Measurements from ENCODE around the gene DNAJC3.

Gene DNAJC3

GRCh38 chr13:95697052-95697680 lies 20.2 kb downstream of the DNAJC3 start:
- Histone ChIP-seq H3K4me3 (ENCODE audit: low read length) (no peak overlapping the region), H3K36me3 (ENCODE audit: control insufficient read depth, insufficient read depth, low read length) (no peaks in the 10 kb centered on the region), H3K27ac (ENCODE audit: low read length) (no peak overlapping the region), H3K9me3 (ENCODE audit: control insufficient read depth, insufficient read depth, low read length) (no peaks in the 10 kb centered on the region), H3K4me1 (ENCODE audit: control insufficient read depth, insufficient read depth, low read length) (no peaks in the 10 kb centered on the region), H3K27me3 (ENCODE audit: control insufficient read depth, insufficient read depth, low read length) (no peaks in the 10 kb centered on the region)
- DNase-seq (ENCODE audit: low read depth, low spot score): no peak
- WGBS (ENCODE audit: insufficient coverage, insufficient read length): no CpG with 5 or more reads among the region's 6 CpGs

GRCh38 chr13:95698047-95698749 lies 21.3 kb downstream of the DNAJC3 start:
- no peak for DNase-seq (ENCODE audit: low read depth, low spot score)
- Histone ChIP-seq H3K27me3 (ENCODE audit: control insufficient read depth, insufficient read depth, low read length) (no peaks in the 10 kb centered on the region), H3K4me1 (ENCODE audit: control insufficient read depth, insufficient read depth, low read length) (no peaks in the 10 kb centered on the region), H3K27ac (ENCODE audit: low read length) (no peak overlapping the region), H3K4me3 (ENCODE audit: low read length) (no peak overlapping the region), H3K36me3 (ENCODE audit: control insufficient read depth, insufficient read depth, low read length) (no peaks in the 10 kb centered on the region), H3K9me3 (ENCODE audit: control insufficient read depth, insufficient read depth, low read length) (no peaks in the 10 kb centered on the region)
- WGBS (ENCODE audit: insufficient coverage, insufficient read length): no CpG with 5 or more reads among the region's 5 CpGs

GRCh38 chr13:95703576-95703975 lies 26.6 kb downstream of the DNAJC3 start:
- Histone ChIP-seq H3K27ac (ENCODE audit: low read length) (no peak overlapping the region), H3K27me3 (ENCODE audit: control insufficient read depth, insufficient read depth, low read length) (no peaks in the 10 kb centered on the region), H3K36me3 (ENCODE audit: control insufficient read depth, insufficient read depth, low read length) (no peaks in the 10 kb centered on the region), H3K9me3 (ENCODE audit: control insufficient read depth, insufficient read depth, low read length) (no peaks in the 10 kb centered on the region), H3K4me1 (ENCODE audit: control insufficient read depth, insufficient read depth, low read length) (no peaks in the 10 kb centered on the region), H3K4me3 (ENCODE audit: low read length) (no peak overlapping the region)
- WGBS (ENCODE audit: insufficient coverage, insufficient read length): no CpG with 5 or more reads among the region's 2 CpGs
- DNase-seq (ENCODE audit: low read depth, low spot score): no peak

GRCh38 chr13:95704510-95704909 lies 27.6 kb downstream of the DNAJC3 start:
- no CpG with 5 or more reads among the region's 3 CpGs for WGBS (ENCODE audit: insufficient coverage, insufficient read length)
- no peak for DNase-seq (ENCODE audit: low read depth, low spot score)
- Histone ChIP-seq H3K27ac (ENCODE audit: low read length) (no peak overlapping the region), H3K36me3 (ENCODE audit: control insufficient read depth, insufficient read depth, low read length) (no peaks in the 10 kb centered on the region), H3K9me3 (ENCODE audit: control insufficient read depth, insufficient read depth, low read length) (no peaks in the 10 kb centered on the region), H3K4me1 (ENCODE audit: control insufficient read depth, insufficient read depth, low read length) (no peaks in the 10 kb centered on the region), H3K27me3 (ENCODE audit: control insufficient read depth, insufficient read depth, low read length) (no peaks in the 10 kb centered on the region), H3K4me3 (ENCODE audit: low read length) (no peak overlapping the region)

GRCh38 chr13:95706356-95706755 lies 29.4 kb downstream of the DNAJC3 start:
- Histone ChIP-seq H3K27me3 (ENCODE audit: control insufficient read depth, insufficient read depth, low read length) (no peaks in the 10 kb centered on the region), H3K9me3 (ENCODE audit: control insufficient read depth, insufficient read depth, low read length) (no peaks in the 10 kb centered on the region), H3K4me1 (ENCODE audit: control insufficient read depth, insufficient read depth, low read length) (no peaks in the 10 kb centered on the region), H3K27ac (ENCODE audit: low read length) (no peak overlapping the region), H3K4me3 (ENCODE audit: low read length) (no peak overlapping the region), H3K36me3 (ENCODE audit: control insufficient read depth, insufficient read depth, low read length) (no peaks in the 10 kb centered on the region)
- whole genome bisulfite sequencing (ENCODE audit: insufficient coverage, insufficient read length): no CpG with 5 or more reads among the region's 1 CpG
- no peak for DNase-seq (ENCODE audit: low read depth, low spot score)

GRCh38 chr13:95707035-95707434 lies 30.1 kb downstream of the DNAJC3 start:
- no peaks in the 10 kb centered on the region for H3K36me3 ChIP-seq (ENCODE audit: control insufficient read depth, insufficient read depth, low read length)
- H3K27me3 ChIP-seq (ENCODE audit: control insufficient read depth, insufficient read depth, low read length): no peaks in the 10 kb centered on the region
- WGBS (ENCODE audit: insufficient coverage, insufficient read length): no CpG with 5 or more reads among the region's 4 CpGs
- no peak overlapping the region for H3K4me3 ChIP-seq (ENCODE audit: low read length)
- no peaks in the 10 kb centered on the region for H3K4me1 ChIP-seq (ENCODE audit: control insufficient read depth, insufficient read depth, low read length)
- H3K27ac ChIP-seq (ENCODE audit: low read length): no peak overlapping the region
- DNase-seq (ENCODE audit: low read depth, low spot score): no peak
- H3K9me3 ChIP-seq (ENCODE audit: control insufficient read depth, insufficient read depth, low read length): no peaks in the 10 kb centered on the region

GRCh38 chr13:95707442-95708390 lies 30.8 kb downstream of the DNAJC3 start:
- Histone ChIP-seq H3K27ac (ENCODE audit: low read length) (no peak overlapping the region), H3K4me3 (ENCODE audit: low read length) (no peak overlapping the region), H3K27me3 (ENCODE audit: control insufficient read depth, insufficient read depth, low read length) (no peaks in the 10 kb centered on the region), H3K9me3 (ENCODE audit: control insufficient read depth, insufficient read depth, low read length) (no peaks in the 10 kb centered on the region), H3K36me3 (ENCODE audit: control insufficient read depth, insufficient read depth, low read length) (no peaks in the 10 kb centered on the region), H3K4me1 (ENCODE audit: control insufficient read depth, insufficient read depth, low read length) (no peaks in the 10 kb centered on the region)
- no peak for DNase-seq (ENCODE audit: low read depth, low spot score)
- no CpG with 5 or more reads among the region's 9 CpGs for WGBS (ENCODE audit: insufficient coverage, insufficient read length)

GRCh38 chr13:95708391-95708774 lies 31.4 kb downstream of the DNAJC3 start:
- Histone ChIP-seq H3K36me3 (ENCODE audit: control insufficient read depth, insufficient read depth, low read length) (no peaks in the 10 kb centered on the region), H3K27ac (ENCODE audit: low read length) (no peak overlapping the region), H3K4me1 (ENCODE audit: control insufficient read depth, insufficient read depth, low read length) (no peaks in the 10 kb centered on the region), H3K9me3 (ENCODE audit: control insufficient read depth, insufficient read depth, low read length) (no peaks in the 10 kb centered on the region), H3K27me3 (ENCODE audit: control insufficient read depth, insufficient read depth, low read length) (no peaks in the 10 kb centered on the region), H3K4me3 (ENCODE audit: low read length) (no peak overlapping the region)
- WGBS (ENCODE audit: insufficient coverage, insufficient read length): no CpG with 5 or more reads among the region's 5 CpGs
- no peak for DNase-seq (ENCODE audit: low read depth, low spot score)

GRCh38 chr13:95708811-95709500 lies 32.0 kb downstream of the DNAJC3 start:
- H3K27me3 ChIP-seq (ENCODE audit: control insufficient read depth, insufficient read depth, low read length): no peaks in the 10 kb centered on the region
- no peaks in the 10 kb centered on the region for H3K36me3 ChIP-seq (ENCODE audit: control insufficient read depth, insufficient read depth, low read length)
- H3K4me1 ChIP-seq (ENCODE audit: control insufficient read depth, insufficient read depth, low read length): no peaks in the 10 kb centered on the region
- no peak overlapping the region for H3K27ac ChIP-seq (ENCODE audit: low read length)
- no peak overlapping the region for H3K4me3 ChIP-seq (ENCODE audit: low read length)
- no peaks in the 10 kb centered on the region for H3K9me3 ChIP-seq (ENCODE audit: control insufficient read depth, insufficient read depth, low read length)
- no peak for DNase-seq (ENCODE audit: low read depth, low spot score)
- WGBS (ENCODE audit: insufficient coverage, insufficient read length): no CpG with 5 or more reads among the region's 4 CpGs

- Histone ChIP-seq H3K4me3 (ENCODE audit: low read length) (no peak overlapping the region), H3K27ac (ENCODE audit: low read length) (no peak overlapping the region)
- WGBS (ENCODE audit: insufficient coverage, insufficient read length): no CpG with 5 or more reads among the region's 2 CpGs
Observed at GRCh38 chr13:95710313-95710712, 33.4 kb downstream of the DNAJC3 start.

More at GRCh38 chr13:95710313-95710712, 33.4 kb downstream of the DNAJC3 start:
- H3K4me1 ChIP-seq (ENCODE audit: control insufficient read depth, insufficient read depth, low read length): no peaks in the 10 kb centered on the region
- no peaks in the 10 kb centered on the region for H3K36me3 ChIP-seq (ENCODE audit: control insufficient read depth, insufficient read depth, low read length)
- no peaks in the 10 kb centered on the region for H3K9me3 ChIP-seq (ENCODE audit: control insufficient read depth, insufficient read depth, low read length)
- H3K27me3 ChIP-seq (ENCODE audit: control insufficient read depth, insufficient read depth, low read length): no peaks in the 10 kb centered on the region
- DNase-seq (ENCODE audit: low read depth, low spot score): no peak

All from iPS DF 6.9 (cell line).